SKM-1 treated with dmso at 0.1 percent for 144 hours (cell line): Measurements from ENCODE around the gene XPO6.

Source experiments
- DNase-seq: peaks from one replicate; lab custom pipeline; 2025; ENCODE audit not compliant: unreplicated experiment; lab: John Stamatoyannopoulos, UW

XPO6 gene

GRCh38 chr16:28091656-28092055 lies 120.1 kb downstream of the XPO6 start:
- no peak for DNase-seq

- no peak for DNase-seq
Observed at GRCh38 chr16:28090646-28091377, 121.0 kb downstream of the XPO6 start.

GRCh38 chr16:28089992-28090365 lies 121.8 kb downstream of the XPO6 start:
- DNase-seq, result no peak

- no peak for DNase-seq
Observed at GRCh38 chr16:28089205-28089991, 122.4 kb downstream of the XPO6 start.

DNA sequence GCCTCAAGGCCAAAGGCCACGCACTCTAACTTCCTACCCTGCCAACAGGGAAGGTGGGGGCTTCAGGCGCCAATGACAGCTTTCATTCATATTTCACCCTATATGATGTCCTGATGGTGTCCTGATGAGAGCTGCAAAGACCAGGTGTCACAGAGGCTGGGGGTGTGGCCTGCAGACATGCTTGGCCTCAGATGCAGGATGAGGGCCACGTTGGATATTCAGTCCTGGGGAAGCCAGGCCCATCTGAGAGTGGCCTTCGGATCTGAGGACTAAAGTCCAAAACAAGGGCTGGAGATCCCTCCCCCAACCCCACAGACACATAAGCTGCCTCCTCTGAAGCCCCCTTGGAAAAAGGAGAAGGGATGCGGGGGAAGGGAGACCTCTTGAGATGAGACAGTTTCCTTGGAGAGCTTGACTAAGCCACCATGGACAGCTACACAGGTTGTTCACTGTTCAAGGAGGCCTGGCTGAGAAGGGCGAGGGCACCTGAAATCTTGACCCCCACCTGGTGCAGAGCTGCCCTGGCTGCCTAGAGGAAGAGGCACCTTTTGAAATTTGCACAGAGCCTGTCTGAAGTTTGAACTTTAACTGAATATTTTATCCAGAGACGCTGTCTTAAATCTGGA lies 124.0 kb downstream of the XPO6 start:
- no peak for DNase-seq

- no peak for DNase-seq
Observed at GRCh38 chr16:28087140-28087660, 124.6 kb downstream of the XPO6 start.

GRCh38 chr16:28086186-28087139 lies 125.3 kb downstream of the XPO6 start:
- DNase-seq, result no peak

DNA sequence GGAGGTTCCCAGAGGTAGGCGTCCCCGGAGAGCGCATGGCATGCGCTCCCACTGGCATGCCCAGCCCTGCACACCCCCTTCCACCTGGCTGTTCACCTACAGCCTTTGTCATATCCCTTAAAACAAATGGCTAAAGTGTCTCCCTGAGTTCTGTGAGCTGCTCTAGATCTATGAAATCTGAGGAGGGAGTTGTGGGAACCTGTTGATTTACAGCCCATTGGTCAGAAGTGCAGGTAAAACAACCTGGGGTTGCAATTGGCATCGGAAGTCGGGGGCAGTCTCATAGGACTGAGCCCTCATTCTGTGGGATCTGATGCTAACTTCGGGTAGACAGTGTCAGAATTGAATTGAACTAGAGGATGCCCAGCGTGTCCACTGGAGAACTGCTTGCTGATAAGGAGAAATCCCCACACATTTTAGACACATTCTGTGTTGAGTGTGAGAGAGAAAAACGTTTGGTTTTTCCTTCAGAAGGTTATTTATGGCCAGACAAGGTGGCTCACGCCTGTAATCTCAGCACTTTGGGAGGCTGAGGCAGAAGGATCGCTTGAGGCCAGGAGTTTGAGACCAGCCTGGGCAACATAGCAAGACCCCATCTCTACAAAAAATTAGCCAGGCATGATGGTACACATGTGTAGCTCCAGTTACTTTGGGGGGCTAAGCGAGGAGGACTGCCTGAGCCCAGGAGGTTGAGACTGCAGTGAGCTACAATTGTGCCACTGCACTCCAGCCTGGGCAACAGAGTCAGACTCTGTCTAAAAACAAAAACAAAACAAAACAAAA lies 126.2 kb downstream of the XPO6 start:
- no peak for DNase-seq

- DNase-seq, result no peak
Observed at GRCh38 chr16:28084209-28084608, 127.6 kb downstream of the XPO6 start.

DNA sequence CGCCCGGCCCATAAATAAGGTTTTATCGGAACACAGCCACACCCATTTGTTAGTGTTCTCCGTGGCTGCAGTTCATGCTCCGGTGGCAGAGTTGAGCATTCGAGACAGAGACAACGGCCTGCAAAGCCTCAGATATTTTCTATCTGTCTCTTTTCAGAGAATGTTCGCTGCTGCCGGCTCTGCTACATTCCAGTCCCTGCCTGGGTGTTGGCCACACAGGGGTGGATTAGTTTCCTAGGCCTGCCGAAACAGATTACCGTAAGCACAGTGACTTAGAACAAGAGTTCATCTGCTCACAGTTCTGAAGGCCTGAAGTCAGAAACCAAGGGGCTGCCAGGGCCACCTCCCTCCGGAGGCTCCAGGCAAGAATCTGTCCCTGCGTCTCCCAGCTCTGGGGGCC lies 129.1 kb downstream of the XPO6 start:
- no peak for DNase-seq

DNA sequence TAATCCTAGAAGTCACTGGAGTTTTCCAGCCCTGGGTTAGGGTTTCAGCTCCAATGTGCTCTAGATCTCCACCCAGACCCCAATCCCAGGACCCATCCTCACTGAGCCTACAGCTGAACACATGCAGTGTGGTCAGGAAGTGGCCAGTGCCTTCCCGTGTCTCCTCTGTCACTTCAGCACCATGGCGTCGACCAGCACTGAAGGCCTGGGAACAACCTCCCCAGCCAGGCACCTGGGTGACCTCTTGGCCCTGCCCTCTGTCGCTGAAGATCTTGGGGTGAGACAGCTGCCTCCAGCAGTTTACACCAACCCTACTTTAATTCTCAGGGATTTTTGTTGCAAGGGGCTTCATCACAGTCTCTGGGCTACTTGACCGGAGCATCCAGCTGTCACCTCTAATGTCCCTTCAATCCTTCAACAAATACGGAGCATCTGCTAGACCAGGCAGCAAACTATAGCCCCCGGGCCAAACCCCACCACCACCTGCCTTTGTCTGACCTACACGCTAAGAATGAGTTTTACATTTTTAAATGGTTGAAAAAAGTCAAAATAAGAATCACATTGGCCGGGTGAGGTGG lies 130.3 kb downstream of the XPO6 start:
- DNase-seq, result no peak

DNA sequence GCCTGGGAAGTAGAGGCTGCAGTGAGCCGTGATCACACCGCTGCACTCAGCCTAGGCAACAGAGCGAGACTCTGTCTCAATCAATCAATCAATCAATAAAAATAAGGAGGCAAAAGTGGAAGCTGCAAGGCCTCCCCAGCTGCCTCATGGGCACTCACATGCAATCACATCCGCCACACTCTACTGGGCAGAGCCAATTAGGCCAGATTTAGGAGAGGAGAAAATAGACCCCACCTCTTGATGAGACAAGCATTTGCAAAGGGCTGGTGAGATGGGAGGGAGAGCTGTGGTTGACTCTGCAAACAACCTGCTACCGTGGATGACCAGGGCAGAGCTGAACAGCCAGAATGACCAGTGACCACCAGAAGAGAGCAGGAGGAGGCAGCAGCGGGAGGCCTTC lies 133.5 kb downstream of the XPO6 start:
- DNase-seq, result no peak

- DNase-seq, result no peak
Observed at GRCh38 chr16:28073836-28074235, 137.9 kb downstream of the XPO6 start.

DNA sequence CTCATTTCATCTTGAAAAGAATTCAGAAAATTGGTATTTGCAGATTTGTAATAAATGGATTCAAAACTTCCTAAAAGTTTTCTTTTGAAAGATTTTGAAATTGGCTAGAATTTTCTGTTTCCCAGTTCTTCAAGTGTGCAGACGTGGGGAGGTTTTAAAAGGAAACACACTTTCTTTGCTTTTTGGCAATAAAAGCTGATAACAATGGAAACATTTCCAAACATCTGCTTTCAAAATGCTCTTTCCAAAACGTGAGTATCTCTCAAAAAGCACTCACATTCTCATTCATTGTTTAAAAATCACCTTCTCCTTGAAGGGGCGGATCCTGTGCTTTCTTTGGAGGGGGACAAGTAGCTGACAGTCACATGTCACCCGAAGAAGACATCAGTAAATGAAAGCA lies 139.7 kb downstream of the XPO6 start:
- DNase-seq, result no peak

DNA sequence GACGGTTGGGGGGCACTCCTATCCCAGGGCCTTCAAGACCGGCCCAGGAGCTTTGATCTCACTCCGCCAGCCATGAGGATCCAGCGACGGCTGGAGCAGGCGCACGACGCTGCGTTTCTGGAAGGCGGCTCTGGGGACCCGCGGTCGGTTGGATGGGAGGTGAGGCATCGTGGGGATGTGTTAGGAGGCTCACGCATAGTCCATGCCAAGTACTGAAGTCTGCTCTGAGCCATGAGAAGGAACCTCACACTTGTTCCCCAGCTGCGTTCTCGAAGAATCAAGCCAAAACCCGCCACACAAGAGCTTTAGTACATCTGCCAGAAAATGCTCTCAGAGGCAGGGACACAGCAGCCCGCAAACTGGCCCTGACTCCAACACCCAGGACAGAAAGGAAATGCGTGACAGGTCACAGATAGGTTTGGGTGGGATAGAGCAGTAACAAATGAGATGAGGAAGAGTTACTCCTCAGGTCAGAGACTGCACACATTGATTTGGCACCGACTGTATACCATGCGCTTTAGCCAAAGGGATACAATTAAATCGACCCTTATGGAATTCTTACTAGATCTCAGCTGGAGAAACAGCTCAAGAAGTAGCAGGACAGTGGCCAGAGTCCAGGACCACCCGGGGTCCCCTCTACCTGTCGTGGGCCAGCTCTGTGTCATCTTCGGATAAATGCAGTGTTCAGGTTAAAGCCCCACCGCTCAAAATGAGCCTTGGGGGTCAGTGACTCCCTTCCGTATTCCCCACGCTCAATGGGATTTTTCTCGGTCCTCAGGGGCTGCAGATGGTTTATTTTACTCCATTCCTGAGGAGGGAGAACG lies 141.6 kb downstream of the XPO6 start:
- no peak for DNase-seq

DNA sequence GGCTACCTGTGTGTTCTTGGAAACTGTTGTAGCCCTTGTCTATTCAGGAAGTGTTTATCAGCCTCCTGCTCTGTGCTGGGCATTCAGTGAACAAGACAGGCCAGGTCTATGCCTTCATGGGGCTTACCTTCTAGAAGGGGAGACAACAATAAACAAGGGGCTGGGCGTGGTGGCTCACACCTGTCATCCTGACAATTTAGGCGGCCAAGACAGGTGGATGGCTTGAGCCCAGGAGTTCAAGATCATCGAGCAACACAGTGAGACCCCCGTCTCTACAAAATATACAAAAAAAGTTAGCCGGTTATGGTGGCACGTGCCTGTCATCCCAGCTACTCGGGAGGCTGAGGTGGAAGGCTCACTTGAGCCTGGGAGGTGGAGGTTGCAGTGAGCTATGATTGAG lies 142.8 kb downstream of the XPO6 start:
- no peak for DNase-seq

GRCh38 chr16:28067604-28068379 lies 144.0 kb downstream of the XPO6 start:
- no peak for DNase-seq

- no peak for DNase-seq
Observed at GRCh38 chr16:28064706-28065249, 147.0 kb downstream of the XPO6 start.
